ENCODE results near the gene LLGL2. TPM values are rescaled to one million over a fixed set of nuclear protein-coding genes. Genes with fewer than 3 reads are reported as not detected.

The LLGL2 gene
- total RNA-seq, 1 experiment from 2014 or later = not detected

DNA sequence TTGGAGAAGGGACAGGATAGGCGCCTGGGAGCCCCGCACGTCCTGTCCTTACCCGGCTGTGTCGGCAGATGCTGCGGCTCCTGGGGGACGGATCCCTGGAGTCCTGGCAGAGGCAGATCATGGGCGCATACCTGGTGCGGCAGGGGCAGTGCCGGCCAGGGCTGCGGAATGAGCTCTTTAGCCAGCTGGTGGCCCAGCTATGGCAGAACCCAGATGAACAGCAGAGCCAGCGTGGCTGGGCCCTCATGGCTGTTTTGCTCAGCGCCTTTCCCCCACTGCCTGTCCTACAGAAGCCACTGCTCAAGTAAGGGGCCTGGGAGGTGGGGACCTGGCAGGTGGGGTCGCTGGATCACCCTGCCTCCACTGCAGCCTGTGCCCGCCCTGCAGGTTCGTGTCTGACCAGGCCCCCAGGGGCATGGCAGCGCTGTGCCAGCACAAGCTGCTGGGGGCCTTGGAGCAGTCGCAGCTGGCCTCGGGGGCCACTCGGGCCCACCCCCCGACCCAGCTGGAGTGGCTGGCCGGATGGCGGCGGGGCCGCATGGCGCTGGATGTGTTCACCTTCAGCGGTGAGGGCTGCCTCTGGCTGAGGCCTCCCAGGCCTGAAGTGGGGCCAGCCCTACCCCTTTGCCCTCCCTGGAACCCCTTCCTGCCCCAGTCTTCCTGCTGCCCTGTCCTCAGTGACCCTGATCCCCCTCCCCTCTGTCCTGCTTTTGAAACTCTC lies 87.6 kb downstream of the LLGL2 start:
- DNase-seq (ENCODE audit: low read depth) = no peak

- no peak for DNase-seq (ENCODE audit: low read depth)
Observed at GRCh38 chr17:75614006-75614405, 88.5 kb downstream of the LLGL2 start.

GRCh38 chr17:75614556-75615270 lies 89.2 kb downstream of the LLGL2 start:
- DNase-seq (ENCODE audit: low read depth) = no peak

GRCh38 chr17:75615301-75615700 lies 89.8 kb downstream of the LLGL2 start:
- DNase-seq (ENCODE audit: low read depth) = peak; percentile 30

DNA sequence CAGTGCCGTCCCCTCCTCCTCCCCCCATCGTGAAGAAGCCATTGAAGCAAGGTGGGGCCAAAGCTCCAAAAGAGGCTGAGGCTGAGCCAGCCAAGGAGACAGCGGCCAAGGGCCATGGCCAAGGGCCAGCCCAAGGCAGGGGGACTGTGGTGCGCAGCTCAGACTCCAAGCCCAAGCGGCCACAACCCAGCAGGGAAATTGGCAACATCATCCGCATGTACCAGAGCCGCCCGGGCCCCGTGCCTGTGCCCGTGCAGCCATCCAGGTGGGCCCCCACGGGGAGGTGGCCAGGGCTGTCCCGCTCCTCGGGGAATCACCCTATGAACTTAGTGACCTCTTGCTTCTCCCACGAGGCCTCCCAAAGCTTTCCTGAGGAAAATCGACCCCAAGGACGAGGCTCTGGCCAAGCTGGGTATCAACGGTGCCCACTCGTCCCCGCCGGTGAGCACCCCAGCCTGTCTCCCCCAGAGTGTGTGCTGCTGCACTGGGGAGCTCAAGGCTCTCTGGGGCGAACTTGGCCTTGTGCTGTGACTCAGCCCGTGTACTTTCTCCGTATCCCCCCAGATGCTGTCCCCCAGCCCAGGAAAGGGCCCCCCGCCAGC lies 91.1 kb downstream of the LLGL2 start:
- DNase-seq (ENCODE audit: low read depth) = no peak

- no peak for DNase-seq (ENCODE audit: low read depth)
Observed at GRCh38 chr17:75617218-75617617, 91.7 kb downstream of the LLGL2 start.

DNA sequence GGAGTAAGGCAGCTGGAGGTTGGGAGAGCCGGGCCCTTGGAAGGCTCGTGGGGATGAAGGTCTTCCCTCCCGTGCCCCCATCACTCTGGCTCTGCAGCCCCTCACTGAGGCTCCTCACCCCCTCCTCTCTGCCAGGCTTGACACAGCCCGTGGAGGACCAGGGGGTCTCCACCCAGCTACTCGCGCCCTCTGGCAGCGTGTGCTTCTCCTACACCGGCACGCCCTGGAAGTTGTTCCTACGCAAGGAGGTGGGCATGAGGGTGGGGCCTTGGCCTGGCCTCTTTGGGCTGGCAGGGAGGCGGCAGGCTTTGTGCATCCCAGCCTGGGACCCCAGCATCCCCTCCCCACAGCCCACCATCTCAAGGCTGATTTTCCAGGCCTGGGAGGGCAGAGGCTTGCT lies 92.2 kb downstream of the LLGL2 start:
- DNase-seq (ENCODE audit: low read depth) = no peak

DNA sequence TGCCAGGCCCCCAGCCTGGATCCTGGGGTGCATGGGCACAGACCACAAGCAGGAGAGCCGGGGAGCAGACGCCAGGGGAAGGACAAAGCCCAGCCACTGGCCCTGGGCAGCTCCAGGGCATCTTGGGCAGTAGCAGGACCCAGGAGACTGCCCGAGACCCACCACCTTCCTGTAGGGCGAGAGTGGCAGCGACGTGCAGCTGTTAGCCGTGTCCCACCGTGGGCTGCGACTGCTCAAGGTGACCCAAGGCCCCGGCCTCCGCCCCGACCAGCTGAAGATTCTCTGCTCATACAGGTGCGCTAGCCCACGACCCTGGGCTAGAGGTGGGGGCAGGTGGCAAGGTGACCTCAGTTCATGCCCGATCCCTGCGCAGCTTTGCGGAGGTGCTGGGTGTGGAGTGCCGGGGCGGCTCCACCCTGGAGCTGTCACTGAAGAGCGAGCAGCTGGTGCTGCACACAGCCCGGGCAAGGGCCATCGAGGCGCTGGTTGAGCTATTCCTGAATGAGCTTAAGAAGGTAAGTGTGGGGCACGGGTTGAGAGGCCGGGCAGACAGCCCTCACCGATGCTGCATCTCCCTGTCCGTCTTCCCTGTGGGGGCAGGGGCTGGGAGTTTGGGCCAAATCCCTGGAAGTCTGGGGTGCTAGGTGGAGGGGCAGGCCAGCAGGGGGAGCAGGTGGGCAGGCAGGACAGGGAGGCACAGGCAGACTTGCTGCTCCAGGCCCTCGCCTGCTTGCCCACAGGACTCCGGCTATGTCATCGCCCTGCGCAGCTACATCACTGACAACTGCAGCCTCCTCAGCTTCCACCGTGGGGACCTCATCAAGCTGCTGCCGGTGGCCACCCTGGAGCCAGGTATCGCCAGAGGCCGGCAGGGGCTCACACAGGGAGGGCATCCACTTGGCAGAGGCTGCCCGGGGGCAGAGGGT lies 94.3 kb downstream of the LLGL2 start:
- peak; percentile 74 for DNase-seq (ENCODE audit: low read depth)

DNA sequence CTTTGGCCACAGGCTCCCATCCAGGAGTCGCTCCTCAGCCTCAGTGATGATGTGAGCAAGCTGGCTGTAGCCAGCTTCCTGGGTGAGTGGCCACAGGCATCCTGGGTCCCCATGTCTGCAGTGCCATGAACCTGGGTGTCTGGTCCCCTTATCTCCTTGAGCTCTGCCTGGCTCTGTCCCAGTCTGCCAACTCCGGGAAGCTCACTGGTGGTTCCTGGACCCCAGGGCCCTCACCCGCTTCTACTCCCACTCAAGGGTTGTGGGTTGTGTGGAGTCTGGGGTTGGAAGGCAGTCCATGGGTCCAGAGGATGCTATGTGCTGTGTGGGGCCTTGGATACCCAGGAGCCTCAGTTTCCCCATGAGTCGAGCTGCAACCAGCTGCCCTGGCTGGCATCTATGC lies 96.0 kb downstream of the LLGL2 start:
- no peak for DNase-seq (ENCODE audit: low read depth)

GRCh38 chr17:75622076-75622475 lies 96.6 kb downstream of the LLGL2 start:
- no peak for DNase-seq (ENCODE audit: low read depth)

GRCh38 chr17:75622771-75623273 lies 97.3 kb downstream of the LLGL2 start:
- no peak for DNase-seq (ENCODE audit: low read depth)

DNA sequence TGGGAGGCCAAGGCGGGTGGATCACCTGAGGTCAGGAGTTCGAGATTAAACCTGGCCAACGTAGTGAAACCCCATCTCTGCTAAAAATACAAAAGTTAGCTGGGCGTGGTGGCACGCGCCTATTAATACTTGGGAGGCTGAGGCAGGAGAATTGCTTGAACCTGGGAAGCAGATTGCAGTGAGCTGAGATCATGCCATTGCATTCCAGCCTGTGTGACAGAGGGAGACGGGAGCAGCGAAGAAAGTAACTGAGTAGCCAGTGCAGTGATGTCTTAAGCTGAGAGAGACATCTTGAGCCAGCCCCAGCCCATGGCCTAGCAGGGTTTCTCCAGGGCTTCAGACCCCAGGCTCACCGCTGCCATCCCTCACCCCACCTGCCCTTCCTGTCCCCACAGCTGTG lies 97.9 kb downstream of the LLGL2 start:
- no peak for DNase-seq (ENCODE audit: low read depth)

DNA sequence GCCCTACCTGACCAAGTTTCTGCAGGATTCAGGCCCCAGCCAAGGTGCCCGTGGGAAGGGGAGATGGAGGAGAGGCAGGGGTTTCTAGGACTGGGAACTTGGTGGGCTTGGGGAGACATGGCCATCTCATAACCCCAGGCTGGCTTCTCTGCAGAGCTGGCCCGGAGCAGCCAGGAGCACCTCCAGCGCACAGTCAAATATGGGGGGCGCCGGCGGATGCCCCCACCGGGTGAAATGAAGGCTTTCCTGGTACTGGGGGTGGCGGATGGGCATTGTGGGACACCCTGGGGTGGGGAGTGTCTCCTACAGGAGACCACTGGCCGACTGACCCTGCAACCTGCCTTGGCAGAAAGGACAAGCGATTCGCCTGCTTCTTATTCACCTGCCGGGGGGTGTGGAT lies 98.5 kb downstream of the LLGL2 start:
- DNase-seq (ENCODE audit: low read depth) = no peak

Other genes starting within 250 kb of the LLGL2 start
- gene SLC25A19, start 236.3 kb upstream of the LLGL2 start, total RNA-seq (2014; rRNA removed; shearing (Covaris generic)) = 31.1 and 32.0 TPM in 2 replicates
- gene GRB2, start 120.0 kb upstream of the LLGL2 start, total RNA-seq (2014; rRNA removed; shearing (Covaris generic)) = 106 and 134 TPM in 2 replicates
- 22.8 and 24.0 TPM in 2 replicates for gene TMEM94, start 69.1 kb upstream of the LLGL2 start, total RNA-seq (2014; rRNA removed; shearing (Covaris generic))
- gene CASKIN2, start 10.2 kb upstream of the LLGL2 start, total RNA-seq (2014; rRNA removed; shearing (Covaris generic)) = 6.7 and 7.4 TPM in 2 replicates
- gene TSEN54, start 9.2 kb upstream of the LLGL2 start, total RNA-seq (2014; rRNA removed; shearing (Covaris generic)) = 35.9 and 38.8 TPM in 2 replicates
- 0.93 and 1.4 TPM in 2 replicates for gene MYO15B, start 62.1 kb downstream of the LLGL2 start, total RNA-seq (2014; rRNA removed; shearing (Covaris generic))
- not detected in 2 replicates for gene SMIM5, start 107.7 kb downstream of the LLGL2 start, total RNA-seq (2014; rRNA removed; shearing (Covaris generic))
- 19.6 and 23.4 TPM in 2 replicates for gene RECQL5, start 141.5 kb downstream of the LLGL2 start, total RNA-seq (2014; rRNA removed; shearing (Covaris generic))
- 60.8 and 65.4 TPM in 2 replicates for gene SAP30BP, start 141.6 kb downstream of the LLGL2 start, total RNA-seq (2014; rRNA removed; shearing (Covaris generic))
- 1.1 and 1.4 TPM in 2 replicates for gene ITGB4, start 195.8 kb downstream of the LLGL2 start, total RNA-seq (2014; rRNA removed; shearing (Covaris generic))
- 33.5 and 37.1 TPM in 2 replicates for gene GALK1, start 239.5 kb downstream of the LLGL2 start, total RNA-seq (2014; rRNA removed; shearing (Covaris generic))